Mammary microvascular endothelial cell (primary cell): ENCODE measurements around the gene ZNF831. TPM values are rescaled to one million over a fixed set of nuclear protein-coding genes. Genes with fewer than 3 reads are reported as not detected.

ENCODE experiments used
- total RNA-seq: library from RNA; depleted of rRNA; stranded (reverse); fragments of >200 nt; gene quantifications from 2 replicates; pipeline ENCODE4 v1.2.3, GENCODE V29; 2015

ZNF831 gene
- not detected in 2 replicates for total RNA-seq

GRCh38 chr20:59163631-59164530 is at the start of gene ZNF831:
Gene ZNF831 (plus strand): TSS chr20:59163821. CDS start chr20:59191020, 27,199 bp downstream.

GRCh38 chr20:59300333-59301081 is 136.9 kb downstream of the ZNF831 start, which contains the start of gene EDN3:
Gene EDN3 (plus strand): TSS chr20:59300611. CDS start chr20:59300813, 202 bp downstream.

Other genes with a start within 250 kb of the ZNF831 start
- 49.3 and 52.3 TPM in 2 replicates for gene NELFCD, start 182.6 kb upstream of the ZNF831 start, total RNA-seq
- gene CTSZ, start 156.6 kb upstream of the ZNF831 start, total RNA-seq = 180 and 216 TPM in 2 replicates
- gene TUBB1, start 144.4 kb upstream of the ZNF831 start, total RNA-seq = not detected in 2 replicates
- 40.9 and 43.7 TPM in 2 replicates for gene ATP5F1E, start 131.5 kb upstream of the ZNF831 start, total RNA-seq
- 44.0 and 56.2 TPM in 2 replicates for gene PRELID3B, start 121.0 kb upstream of the ZNF831 start, total RNA-seq
- not detected in 2 replicates for gene EDN3, start 136.8 kb downstream of the ZNF831 start, total RNA-seq